Stromal cell of bone marrow (primary cell): ENCODE results near the gene TMEM218.

Source experiments
- DNase-seq: peaks from one replicate; pipeline ENCODE4 v3.0.0-alpha.2; 2012; ENCODE audit warnings: low read depth

TMEM218 gene

GRCh38 chr11:125055107-125055715 is 56.2 kb downstream of the TMEM218 start:
- no peak for DNase-seq

DNA sequence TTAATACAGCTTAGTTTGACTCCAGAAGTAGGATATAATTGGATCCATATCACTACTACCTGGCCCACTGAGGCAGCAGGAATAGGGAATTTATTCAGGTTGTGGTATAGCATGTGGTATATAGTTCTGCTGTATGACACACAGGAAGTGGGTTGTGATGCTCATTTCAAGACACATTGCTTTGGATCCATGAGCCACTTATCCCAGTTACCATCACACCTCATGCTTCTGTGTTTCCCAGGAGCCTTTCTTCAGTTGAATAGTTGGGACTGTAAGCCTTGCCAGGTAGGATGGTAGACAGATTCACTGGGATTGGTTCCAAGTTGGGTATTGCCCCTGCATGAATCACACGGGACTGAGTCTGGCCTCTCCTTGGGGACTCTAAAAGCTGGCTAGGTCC is 58.3 kb downstream of the TMEM218 start:
- DNase-seq: no peak

DNA sequence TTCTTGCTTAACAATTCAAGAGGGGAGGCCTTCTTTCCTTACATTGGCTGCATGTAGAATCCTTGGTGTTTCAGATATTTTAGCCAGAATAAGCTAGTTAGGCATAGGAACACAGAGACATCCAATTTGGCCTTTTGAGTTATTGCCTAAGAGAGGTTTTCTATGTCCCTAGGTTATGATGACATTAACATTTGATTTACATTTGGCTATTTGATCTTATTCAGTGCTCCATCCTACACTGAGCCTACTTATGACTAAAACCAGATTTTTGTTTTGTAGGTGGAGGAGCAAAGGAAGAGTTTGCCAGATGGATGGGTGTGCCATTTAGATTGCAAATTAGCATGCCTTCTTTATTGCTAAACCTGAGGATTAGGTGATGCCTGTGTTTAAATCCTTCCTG is 59.4 kb downstream of the TMEM218 start:
- DNase-seq: no peak

DNA sequence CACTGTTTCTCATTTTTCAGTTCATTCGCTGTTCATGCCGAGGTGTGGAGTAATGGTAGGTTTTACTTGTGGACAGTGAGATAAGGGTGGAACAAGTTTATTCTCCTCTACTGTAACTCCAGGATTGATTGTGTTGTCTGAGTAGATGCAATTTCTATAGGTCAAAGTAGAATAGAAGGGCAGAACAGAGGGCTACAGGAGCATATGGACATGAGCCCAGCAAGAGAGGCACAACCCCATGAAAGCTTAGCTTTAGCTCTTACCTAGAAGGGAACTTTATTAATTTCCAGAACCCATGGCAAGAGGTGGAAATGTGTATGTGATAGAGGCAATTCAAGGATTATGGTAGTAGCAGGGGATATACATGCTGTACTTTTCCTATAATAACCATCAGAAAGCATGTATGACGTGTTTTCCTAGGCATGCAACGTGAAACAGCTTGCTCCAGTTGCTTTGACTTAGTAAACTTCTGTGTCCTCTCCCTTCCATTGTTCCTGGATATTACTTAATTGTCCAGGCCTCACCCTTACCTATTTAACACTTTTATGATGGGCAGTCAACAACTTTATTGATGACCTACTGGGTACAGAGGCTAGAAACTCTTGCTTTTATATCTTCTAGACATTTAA is 62.1 kb downstream of the TMEM218 start:
- DNase-seq: no peak
